ENCODE data around the gene KCNS1.

Gene KCNS1

DNA sequence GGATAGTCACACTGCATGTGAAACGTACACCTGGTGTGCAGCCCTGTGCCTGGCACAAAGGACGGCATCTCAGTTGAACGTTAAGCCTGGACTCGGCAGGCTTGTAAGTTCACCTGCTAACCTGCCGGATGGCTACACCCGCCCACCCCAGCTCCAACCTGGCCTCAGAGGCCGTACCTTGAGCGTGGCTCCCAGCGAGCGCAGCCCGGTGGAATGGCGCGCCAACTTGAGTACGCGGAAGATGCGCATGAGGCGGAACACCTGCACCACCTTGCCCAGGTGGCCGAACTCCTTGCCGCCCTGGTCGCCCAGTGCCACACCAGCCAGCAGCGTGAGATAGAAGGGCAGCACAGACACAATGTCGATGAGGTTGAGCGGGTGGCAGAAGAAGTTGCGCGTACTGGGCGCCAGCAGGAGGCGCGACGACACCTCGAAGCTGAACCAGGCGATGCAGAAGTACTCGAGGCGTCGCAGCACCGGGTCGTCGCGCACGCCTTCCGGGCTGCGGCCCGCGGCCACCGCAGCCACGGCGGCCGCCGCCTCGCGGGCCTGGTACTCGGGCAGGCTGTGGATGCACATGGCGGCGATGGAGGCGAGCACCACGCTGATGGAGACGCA, 3.3 kb downstream of the KCNS1 start:
- peak; percentile 35 for DNase-seq (ENCODE audit: low spot score)
- Mint-ChIP-seq H3K36me3 (ENCODE audit: low read depth) (peaks cover 3% of the 10 kb centered on the region), H3K9me3 (no peaks in the 10 kb centered on the region), H3K27me3 (ENCODE audit: low read depth) (peaks cover 52% of the 10 kb centered on the region), H3K27ac (peak overlapping the region; percentile 52), H3K4me3 (peak overlapping the region; percentile 45), H3K4me1 (ENCODE audit: low read depth) (peaks cover 5% of the 10 kb centered on the region)

DNA sequence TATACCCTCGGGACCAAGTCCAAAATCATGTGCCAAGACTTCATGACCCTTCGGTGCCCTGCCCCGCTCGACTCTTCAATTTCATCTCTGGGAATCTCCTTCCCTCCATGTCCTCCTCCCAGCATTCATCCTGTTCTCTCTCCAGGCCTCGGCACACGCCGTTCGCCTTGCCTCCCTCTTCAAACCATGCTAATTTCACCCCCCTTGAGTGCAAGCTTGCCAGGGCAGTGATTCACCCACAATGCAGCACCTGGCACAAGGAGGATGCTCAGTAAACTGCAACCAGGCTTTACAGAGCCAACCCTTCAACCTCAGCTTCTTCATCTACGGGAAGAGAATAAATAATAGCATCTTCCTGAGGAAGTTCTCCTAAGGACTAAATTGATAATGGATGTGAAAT, 4.1 kb downstream of the KCNS1 start:
- Mint-ChIP-seq H3K27ac (no peak overlapping the region), H3K9me3 (no peaks in the 10 kb centered on the region), H3K4me1 (ENCODE audit: low read depth) (peaks cover 5% of the 10 kb centered on the region), H3K4me3 (no peak overlapping the region), H3K27me3 (ENCODE audit: low read depth) (peaks cover 46% of the 10 kb centered on the region), H3K36me3 (ENCODE audit: low read depth) (peaks cover 3% of the 10 kb centered on the region)
- no peak for DNase-seq (ENCODE audit: low spot score)

DNA sequence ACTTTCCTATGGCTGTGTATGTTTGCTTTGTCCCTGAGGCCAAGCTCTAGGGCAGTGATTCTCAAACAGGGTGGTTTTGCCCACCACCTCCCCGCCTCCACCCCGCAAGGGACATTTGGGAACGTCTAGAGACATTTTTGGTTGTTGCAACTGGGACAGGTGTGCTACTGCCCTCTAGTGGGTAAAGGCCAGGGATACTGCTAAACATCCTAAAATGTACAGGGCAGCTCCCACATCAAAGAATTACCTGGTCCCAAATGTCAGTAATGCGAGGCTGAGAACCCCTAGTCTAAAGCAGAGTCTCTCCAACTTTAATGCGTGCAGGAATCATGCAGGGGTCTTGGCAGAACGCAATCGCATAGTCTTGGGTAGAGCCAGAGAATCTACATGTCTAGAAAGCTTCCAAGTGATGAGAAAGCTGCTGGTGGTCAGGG, 5.1 kb downstream of the KCNS1 start:
- Mint-ChIP-seq H3K4me1 (ENCODE audit: low read depth) (peaks cover 2% of the 10 kb centered on the region), H3K36me3 (ENCODE audit: low read depth) (peaks cover 4% of the 10 kb centered on the region), H3K9me3 (no peaks in the 10 kb centered on the region), H3K27me3 (ENCODE audit: low read depth) (peaks cover 39% of the 10 kb centered on the region), H3K4me3 (no peak overlapping the region), H3K27ac (no peak overlapping the region)
- DNase-seq (ENCODE audit: low spot score) = peak; percentile 37

DNA sequence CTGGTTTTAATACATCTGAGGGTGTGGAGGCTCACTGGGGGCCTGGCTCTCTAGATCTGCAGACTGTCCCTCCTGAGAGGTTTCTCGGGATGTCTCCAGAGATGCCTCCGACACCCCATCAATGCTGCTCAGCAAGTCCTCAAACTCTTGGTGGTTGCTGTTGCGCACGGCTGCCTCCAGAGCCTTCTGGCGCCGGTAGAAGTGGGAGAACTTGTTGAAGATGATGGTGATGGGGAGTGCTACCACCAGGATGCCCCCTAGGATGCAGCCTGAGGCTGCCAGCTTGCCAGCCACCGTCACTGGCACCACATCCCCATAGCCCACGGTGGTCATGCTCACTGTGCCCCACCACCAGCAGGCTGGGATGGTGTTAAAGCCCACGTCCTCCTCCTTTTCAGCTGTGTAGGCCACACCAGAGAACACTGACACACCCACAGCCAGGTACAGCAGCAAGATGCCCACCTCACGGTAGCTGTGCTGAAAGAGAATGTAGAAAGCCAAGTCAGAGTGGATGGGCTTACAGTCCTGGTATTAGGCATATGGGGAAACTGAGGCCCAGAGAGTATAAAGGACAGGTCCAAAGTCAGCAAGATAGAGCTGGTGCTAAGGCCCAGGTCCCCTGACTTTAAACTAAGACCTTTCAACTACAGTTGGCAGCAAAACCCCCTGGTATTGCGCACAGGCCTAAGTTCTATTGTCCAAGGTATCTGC, 5.9 kb downstream of the KCNS1 start:
- H3K27ac Mint-ChIP-seq = no peak overlapping the region
- no peaks in the 10 kb centered on the region for H3K9me3 Mint-ChIP-seq
- no peak overlapping the region for H3K4me3 Mint-ChIP-seq
- H3K36me3 Mint-ChIP-seq (ENCODE audit: low read depth) = peaks cover 5% of the 10 kb centered on the region
- no peak for DNase-seq (ENCODE audit: low spot score)
- peaks cover 2% of the 10 kb centered on the region for H3K4me1 Mint-ChIP-seq (ENCODE audit: low read depth)
- peaks cover 33% of the 10 kb centered on the region for H3K27me3 Mint-ChIP-seq (ENCODE audit: low read depth)

DNA sequence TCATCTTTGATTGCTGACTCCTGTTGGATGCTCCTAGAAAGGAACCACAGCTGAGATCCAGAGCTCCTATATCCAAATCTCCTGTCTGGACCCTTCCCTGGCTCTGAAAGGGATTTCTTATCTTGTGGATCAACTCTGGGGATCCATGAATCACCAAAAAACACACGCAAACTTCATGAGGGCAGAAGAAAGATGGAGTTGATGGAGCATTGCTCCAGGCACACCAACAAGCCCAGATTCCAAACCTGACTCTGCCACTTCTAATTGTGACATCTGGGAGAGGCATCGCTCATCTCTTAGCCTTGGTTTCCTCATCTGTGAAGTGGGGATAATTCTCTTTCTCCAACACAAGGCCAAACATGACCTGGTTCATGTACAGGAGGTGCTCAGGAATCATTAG, 6.7 kb downstream of the KCNS1 start:
- Mint-ChIP-seq H3K4me1 (ENCODE audit: low read depth) (peaks cover 2% of the 10 kb centered on the region), H3K36me3 (ENCODE audit: low read depth) (peaks cover 5% of the 10 kb centered on the region), H3K27ac (no peak overlapping the region), H3K27me3 (ENCODE audit: low read depth) (peaks cover 25% of the 10 kb centered on the region), H3K4me3 (no peak overlapping the region), H3K9me3 (no peaks in the 10 kb centered on the region)
- no peak for DNase-seq (ENCODE audit: low spot score)

DNA sequence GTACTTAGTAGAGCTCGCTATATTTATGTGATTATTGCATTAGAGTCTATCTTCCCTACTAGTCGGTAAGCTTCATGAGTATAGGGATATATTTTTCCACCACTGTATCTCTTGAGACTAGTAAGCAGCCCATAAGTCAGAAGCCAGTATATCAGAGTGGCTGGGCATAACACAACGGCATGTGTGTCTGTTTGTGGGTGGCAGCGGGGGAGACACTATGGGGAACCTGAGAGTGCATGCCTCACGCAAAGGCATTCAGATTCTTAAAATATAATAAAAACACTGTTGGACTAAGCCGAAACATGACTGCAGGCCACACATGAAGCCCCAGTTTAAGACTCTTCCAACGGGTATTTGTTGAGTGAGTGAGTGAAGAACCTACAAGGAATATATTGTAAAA, 8.0 kb downstream of the KCNS1 start:
- no peak for DNase-seq (ENCODE audit: low spot score)
- Mint-ChIP-seq H3K9me3 (no peaks in the 10 kb centered on the region), H3K27ac (no peak overlapping the region), H3K4me3 (no peak overlapping the region), H3K4me1 (ENCODE audit: low read depth) (peaks cover 2% of the 10 kb centered on the region), H3K36me3 (ENCODE audit: low read depth) (peaks cover 5% of the 10 kb centered on the region), H3K27me3 (ENCODE audit: low read depth) (peaks cover 19% of the 10 kb centered on the region)

DNA sequence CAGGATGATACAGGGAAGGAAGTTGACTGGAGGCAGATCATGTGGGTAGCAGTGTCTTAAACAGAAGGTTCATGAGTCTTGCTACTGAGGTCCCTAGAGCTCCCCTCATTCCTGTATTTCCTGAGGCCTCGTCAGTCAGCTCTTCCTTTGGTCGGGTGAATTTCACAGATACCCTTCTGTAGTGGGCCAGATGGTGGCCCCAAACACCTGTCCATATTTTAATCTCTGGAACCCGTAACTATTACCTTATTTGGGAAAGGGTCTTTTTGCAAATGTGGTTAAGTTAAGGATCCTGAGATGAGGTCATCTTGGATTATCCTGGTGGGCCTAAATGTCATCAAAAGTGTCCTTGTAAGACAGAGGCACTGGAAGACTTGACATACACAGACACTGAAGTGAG, 9.6 kb downstream of the KCNS1 start:
- no peaks in the 10 kb centered on the region for H3K4me1 Mint-ChIP-seq (ENCODE audit: low read depth)
- no peak overlapping the region for H3K27ac Mint-ChIP-seq
- H3K36me3 Mint-ChIP-seq (ENCODE audit: low read depth) = peaks cover 6% of the 10 kb centered on the region
- no peak overlapping the region for H3K4me3 Mint-ChIP-seq
- no peaks in the 10 kb centered on the region for H3K9me3 Mint-ChIP-seq
- DNase-seq (ENCODE audit: low spot score) = no peak
- H3K27me3 Mint-ChIP-seq (ENCODE audit: low read depth) = peaks cover 6% of the 10 kb centered on the region

DNA sequence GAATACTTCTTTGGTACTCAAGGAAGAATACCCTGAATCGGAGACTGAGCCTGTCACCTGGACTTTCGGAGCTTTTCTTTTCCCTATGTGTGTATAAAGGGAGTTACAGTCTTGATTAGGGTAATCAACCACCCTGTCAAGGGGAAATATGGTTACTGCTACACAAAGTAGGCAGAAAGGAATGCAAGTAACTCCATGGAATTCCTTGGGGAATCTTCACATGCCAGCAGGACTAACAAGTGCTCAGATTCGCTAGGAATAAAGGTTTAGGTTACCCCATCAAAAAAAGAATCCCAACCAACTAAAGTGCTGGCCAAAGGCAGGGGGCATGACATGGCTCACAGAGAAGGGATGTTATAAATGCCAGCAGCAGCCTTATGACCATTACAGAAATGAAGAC, 10.4 kb downstream of the KCNS1 start:
- Mint-ChIP-seq H3K36me3 (ENCODE audit: low read depth) (peaks cover 13% of the 10 kb centered on the region), H3K4me3 (no peak overlapping the region), H3K4me1 (ENCODE audit: low read depth) (no peaks in the 10 kb centered on the region), H3K9me3 (no peaks in the 10 kb centered on the region), H3K27ac (no peak overlapping the region), H3K27me3 (ENCODE audit: low read depth) (no peaks in the 10 kb centered on the region)
- no peak for DNase-seq (ENCODE audit: low spot score)

DNA sequence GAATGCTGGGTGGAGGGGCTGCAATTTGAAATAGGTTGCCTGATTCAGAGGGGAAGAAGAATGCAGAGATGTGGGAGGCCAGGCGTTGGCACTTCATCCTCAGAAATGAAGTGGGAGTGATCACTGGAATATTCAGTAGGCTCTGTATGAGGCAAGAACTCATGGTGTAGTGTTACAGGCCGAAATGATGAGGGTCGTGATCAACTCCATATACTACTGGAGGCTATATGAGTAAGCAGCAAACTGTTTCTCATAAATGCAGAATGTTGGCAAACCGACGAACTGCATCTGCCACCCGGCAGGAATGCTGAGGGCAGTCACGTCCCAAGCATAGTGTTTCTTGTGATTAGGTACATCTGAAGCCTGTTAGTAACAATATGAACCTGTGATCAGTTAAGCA, 12.7 kb downstream of the KCNS1 start:
- Mint-ChIP-seq H3K9me3 (no peaks in the 10 kb centered on the region), H3K4me3 (no peak overlapping the region), H3K4me1 (ENCODE audit: low read depth) (no peaks in the 10 kb centered on the region), H3K27me3 (ENCODE audit: low read depth) (no peaks in the 10 kb centered on the region), H3K36me3 (ENCODE audit: low read depth) (peaks cover 24% of the 10 kb centered on the region), H3K27ac (no peak overlapping the region)
- no peak for DNase-seq (ENCODE audit: low spot score)

DNA sequence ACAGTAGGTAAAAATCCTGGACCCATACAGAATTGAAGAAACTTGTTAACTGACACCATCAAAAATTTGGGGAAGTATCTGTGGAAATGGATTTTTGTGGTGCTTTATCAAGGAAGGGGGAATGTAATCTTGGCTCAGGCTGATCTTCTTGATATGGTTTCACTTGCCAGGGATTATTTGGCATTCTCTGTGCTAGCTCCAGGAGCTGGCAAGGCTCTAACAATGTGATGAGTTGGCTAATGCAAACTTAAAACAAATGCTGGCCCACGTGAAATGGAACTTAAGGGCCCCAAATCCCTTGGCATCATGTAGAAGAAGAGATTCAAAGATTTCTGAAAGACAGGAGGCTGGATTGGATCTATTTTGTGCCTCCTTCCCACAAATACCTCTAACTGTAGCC, 13.1 kb downstream of the KCNS1 start:
- Mint-ChIP-seq H3K27me3 (ENCODE audit: low read depth) (no peaks in the 10 kb centered on the region), H3K27ac (no peak overlapping the region), H3K9me3 (peaks cover 2% of the 10 kb centered on the region), H3K4me3 (no peak overlapping the region), H3K4me1 (ENCODE audit: low read depth) (no peaks in the 10 kb centered on the region), H3K36me3 (ENCODE audit: low read depth) (peaks cover 28% of the 10 kb centered on the region)
- DNase-seq (ENCODE audit: low spot score) = no peak

DNA sequence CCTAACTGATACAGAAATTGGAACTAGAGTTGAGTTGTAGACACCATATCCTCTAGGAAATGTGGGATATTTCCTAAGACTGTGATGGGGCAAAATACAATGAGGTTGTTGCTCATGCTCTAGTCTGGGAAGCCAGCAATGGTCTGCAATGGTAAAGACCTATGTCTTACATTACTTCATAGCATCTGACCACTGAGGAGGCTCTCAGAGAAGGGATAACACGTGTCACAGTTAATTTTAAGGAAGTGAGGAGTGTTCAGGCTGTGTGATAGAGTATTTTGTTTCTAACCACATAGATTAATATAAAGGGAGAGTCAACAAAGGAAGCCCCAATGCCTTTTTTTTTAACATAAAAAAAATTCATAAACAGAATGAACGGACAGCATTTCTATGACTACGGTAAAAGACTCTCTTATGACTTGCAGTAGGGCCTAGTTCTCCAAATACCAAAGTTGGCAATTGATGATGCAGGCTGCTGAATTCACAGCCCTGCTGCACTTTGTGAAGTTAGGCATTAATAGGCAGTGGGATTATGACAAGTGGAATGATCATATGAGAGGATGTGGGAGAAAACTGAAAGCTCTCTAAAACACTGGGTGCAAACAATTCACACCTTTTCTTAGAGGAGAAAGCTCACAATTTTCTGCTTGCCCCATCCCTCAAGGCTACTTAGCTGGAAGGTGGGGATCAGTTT, 13.7 kb downstream of the KCNS1 start:
- no peak overlapping the region for H3K4me3 Mint-ChIP-seq
- no peaks in the 10 kb centered on the region for H3K27me3 Mint-ChIP-seq (ENCODE audit: low read depth)
- peaks cover 34% of the 10 kb centered on the region for H3K36me3 Mint-ChIP-seq (ENCODE audit: low read depth)
- no peaks in the 10 kb centered on the region for H3K4me1 Mint-ChIP-seq (ENCODE audit: low read depth)
- peaks cover 7% of the 10 kb centered on the region for H3K9me3 Mint-ChIP-seq
- H3K27ac Mint-ChIP-seq = no peak overlapping the region
- no peak for DNase-seq (ENCODE audit: low spot score)

DNA sequence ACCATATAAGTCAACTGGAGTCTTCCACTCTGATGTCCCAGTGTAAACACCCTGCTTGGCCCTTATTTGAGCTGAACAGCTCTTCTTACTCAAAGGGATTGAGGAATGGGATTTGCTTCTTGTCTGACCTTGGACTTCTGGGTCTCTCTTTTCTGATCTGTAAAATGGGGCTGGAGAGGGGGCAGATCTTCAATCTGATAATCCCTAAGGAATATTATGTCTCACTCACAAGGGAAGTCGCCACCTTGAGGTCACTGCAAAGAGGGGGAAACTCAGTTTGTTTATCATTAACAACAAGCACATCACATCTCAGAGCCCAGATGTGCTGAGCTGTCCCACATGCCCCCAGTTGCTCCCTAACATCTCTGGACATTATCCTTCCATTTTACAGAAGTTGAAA, 15.1 kb downstream of the KCNS1 start:
- Mint-ChIP-seq H3K4me1 (ENCODE audit: low read depth) (no peaks in the 10 kb centered on the region), H3K27ac (no peak overlapping the region), H3K36me3 (ENCODE audit: low read depth) (peaks cover 47% of the 10 kb centered on the region), H3K4me3 (no peak overlapping the region), H3K27me3 (ENCODE audit: low read depth) (no peaks in the 10 kb centered on the region), H3K9me3 (peaks cover 12% of the 10 kb centered on the region)
- DNase-seq (ENCODE audit: low spot score) = no peak

DNA sequence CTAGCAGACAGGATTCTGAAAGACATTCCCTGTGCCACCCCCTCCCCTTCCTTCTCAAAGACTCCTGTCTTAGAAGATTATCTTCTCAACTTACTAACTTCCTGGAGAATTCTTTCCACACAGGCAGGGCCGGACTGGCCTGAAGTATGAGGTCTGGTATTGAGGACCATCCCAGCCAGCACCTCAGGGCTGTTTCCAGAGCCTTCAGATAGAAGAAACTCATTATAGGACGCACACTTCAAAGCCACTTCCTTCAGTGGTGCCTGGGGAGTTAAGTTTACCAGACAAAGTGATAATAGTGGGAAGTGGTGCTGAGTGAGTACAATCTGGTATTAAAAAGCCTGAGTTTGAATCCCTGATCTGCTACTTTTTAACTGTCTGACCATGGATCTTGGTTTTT, 15.6 kb downstream of the KCNS1 start:
- Mint-ChIP-seq H3K9me3 (peaks cover 12% of the 10 kb centered on the region), H3K36me3 (ENCODE audit: low read depth) (peaks cover 52% of the 10 kb centered on the region), H3K4me3 (no peak overlapping the region), H3K27ac (no peak overlapping the region), H3K27me3 (ENCODE audit: low read depth) (no peaks in the 10 kb centered on the region), H3K4me1 (ENCODE audit: low read depth) (no peaks in the 10 kb centered on the region)
- DNase-seq (ENCODE audit: low spot score) = no peak

DNA sequence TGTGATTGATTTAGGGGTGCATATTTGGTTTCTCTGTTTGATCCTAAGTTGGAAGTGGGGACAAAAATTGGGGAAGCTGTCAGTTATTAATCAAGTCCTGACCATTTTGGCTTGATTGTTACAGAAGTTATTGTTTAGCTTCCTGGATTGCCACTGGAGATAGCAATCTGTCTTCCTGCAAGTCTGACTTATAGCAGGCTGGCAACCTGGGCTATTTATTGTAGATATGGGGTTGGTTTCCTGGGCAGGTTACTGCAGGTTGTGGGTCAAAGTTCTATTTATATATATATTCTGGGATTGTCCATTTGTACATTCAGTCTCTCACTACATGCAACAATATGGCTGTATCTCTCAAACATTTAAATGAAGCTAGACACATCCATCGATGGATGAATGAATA, 17.8 kb downstream of the KCNS1 start:
- Mint-ChIP-seq H3K4me3 (no peak overlapping the region), H3K4me1 (ENCODE audit: low read depth) (no peaks in the 10 kb centered on the region), H3K27me3 (ENCODE audit: low read depth) (no peaks in the 10 kb centered on the region), H3K36me3 (ENCODE audit: low read depth) (peaks cover 68% of the 10 kb centered on the region), H3K27ac (no peak overlapping the region), H3K9me3 (peaks cover 12% of the 10 kb centered on the region)
- no peak for DNase-seq (ENCODE audit: low spot score)
